Astrocyte of the cerebellum (primary cell): ENCODE results near the gene LMOD1.

ENCODE experiments used
- DNase-seq: peaks from one replicate; pipeline ENCODE4 v3.0.0-alpha.2; 2011; ENCODE audit warnings: low read depth
- H3K4me3 ChIP-seq: 2 replicates; pipeline ENCODE4 v1.5.1; 2011; ENCODE audit warnings: mild to moderate bottlenecking, low read depth, low read length, moderate library complexity
- CTCF ChIP-seq: IDR thresholded peaks from 2 replicates; pipeline ENCODE4 v1.5.1; 2012; ENCODE audit warnings: low read length, low read depth, moderate library complexity, mild to moderate bottlenecking; ENCODE audit errors: missing control alignments
- in situ Hi-C: cut with HindIII; loops from 2 replicates; pipeline ENCODE4 v1.10.0; 2017; ENCODE audit warnings: low sequenced_read_pairs

Gene LMOD1

DNA sequence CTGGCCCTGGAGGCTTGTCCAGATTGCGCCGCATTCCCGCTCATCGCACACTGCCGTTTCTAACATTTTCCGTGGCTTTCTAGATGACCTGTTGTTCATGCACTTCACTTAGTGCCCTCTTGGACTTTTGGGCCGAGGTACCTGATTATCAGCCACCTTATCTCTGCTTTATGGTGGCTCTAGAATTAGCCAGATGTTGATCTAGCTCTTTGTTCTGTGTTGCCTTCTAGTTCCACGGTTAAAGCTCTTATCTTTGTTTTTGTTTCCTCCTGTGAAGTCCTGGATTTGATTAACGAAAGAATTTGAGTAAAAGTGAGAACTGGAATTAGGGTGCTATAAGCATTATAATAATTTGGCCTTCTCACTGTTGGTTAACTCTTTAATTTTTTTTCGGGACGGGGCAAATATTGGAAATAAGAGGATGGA is 37.0 kb upstream of the LMOD1 start:
- H3K4me3 ChIP-seq, result peak overlapping the region; percentile 70
- DNase-seq, result no peak
- TF ChIP-seq CTCF, result peak; percentile 3
- in situ Hi-C loops, result no loop called here

DNA sequence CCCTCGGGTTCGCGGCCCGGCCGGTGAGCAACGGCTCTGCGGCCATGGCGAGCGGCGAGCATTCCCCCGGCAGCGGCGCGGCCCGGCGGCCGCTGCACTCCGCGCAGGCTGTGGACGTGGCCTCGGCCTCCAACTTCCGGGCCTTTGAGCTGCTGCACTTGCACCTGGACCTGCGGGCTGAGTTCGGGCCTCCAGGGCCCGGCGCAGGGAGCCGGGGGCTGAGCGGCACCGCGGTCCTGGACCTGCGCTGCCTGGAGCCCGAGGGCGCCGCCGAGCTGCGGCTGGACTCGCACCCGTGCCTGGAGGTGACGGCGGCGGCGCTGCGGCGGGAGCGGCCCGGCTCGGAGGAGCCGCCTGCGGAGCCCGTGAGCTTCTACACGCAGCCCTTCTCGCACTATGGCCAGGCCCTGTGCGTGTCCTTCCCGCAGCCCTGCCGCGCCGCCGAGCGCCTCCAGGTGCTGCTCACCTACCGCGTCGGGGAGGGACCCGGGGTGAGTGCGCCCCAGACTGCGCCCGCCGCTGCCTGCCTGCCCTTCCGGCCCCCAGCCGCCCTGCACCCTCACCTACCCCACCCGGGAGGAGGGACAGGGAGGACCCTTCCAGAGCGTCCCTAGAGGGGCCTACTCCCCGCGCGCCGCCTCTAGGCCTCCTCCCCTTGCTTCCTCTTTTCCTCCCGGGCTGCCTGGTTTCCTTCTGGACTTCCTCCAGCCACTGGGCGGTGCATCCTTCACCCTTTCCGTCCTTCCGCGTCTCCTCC is 36.5 kb upstream of the LMOD1 start, which contains the start of gene RNPEP:
Gene RNPEP, plus strand, starts transcription at position 26 of the 757 bp plus-strand sequence. Its CDS starts 19 bp downstream, at position 45.
- TF ChIP-seq CTCF, result no peak
- peak; percentile 26 for DNase-seq
- peak within 1 kb of the TSS; percentile 70 for H3K4me3 ChIP-seq
- in situ Hi-C loops, result no loop called here

DNA sequence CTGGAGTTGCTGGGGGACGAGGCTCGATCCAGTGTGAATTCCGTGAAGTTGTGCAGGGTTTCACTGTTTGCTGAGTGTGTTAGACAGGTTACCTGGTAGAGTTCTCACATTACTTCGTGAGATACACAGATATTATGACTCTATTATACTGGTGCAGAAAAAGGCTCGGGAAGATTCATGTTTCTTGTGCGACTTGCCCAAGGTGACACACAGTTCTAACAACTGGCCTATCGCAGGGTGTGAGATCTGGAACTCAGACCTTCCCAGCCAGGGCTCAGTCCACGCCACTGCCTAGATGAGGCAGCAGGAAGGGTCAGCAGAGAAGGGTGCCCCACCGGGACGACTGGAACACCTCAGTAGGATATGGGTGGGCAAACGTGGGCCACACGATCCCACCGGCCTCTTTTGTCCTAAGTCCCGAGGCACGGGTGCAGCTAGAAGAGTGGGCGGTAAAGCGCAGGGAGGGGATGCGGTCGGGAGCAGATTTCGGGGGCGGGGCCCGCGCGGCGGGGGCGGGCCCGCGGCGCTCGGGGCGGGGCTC is 35.8 kb upstream of the LMOD1 start:
- in situ Hi-C loops, result no loop called here
- no peak for TF ChIP-seq CTCF
- peak overlapping the region; percentile 70 for H3K4me3 ChIP-seq
- no peak for DNase-seq

GRCh38 chr1:201970334-201971159 is 24.2 kb upstream of the LMOD1 start:
- no peak for DNase-seq
- in situ Hi-C loops, result no loop called here
- H3K4me3 ChIP-seq, result no peak overlapping the region
- no peak for TF ChIP-seq CTCF

DNA sequence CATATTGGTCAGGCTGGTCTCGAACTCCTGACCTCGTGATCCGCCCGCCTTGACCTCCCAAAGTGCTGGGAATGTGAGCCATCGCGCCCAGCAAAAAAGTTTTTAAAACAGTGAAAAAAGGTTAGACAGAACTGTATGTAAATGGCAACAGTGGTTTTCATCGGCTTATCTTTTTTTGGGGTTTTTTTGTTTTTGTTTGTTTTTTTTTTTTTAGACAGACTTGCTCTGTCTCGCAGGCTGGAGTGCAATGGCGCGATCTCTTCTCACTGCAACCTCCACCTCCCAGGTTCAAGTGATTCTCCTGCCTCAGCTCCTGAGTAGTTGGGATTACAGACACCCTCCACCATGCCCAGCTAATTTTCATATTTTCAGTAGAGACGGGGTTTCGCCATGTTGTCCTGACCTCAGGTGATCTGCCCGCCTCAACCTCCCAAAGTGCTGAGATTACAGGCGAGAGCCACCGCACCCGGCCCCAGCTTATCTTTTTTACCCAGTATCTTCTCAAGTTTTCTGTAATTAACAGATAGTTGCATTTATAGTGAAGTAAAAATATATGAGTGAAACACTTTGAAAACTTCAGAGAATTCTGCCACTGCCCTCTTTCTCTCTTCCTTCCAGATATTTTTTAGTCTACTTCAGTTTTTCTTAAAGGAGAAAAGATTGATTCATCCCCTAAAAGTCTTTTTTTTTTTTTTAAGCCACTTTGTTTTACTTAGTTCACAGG is 22.0 kb upstream of the LMOD1 start:
- no peak for DNase-seq
- in situ Hi-C loops, result no loop called here
- H3K4me3 ChIP-seq, result no peak overlapping the region
- no peak for TF ChIP-seq CTCF

DNA sequence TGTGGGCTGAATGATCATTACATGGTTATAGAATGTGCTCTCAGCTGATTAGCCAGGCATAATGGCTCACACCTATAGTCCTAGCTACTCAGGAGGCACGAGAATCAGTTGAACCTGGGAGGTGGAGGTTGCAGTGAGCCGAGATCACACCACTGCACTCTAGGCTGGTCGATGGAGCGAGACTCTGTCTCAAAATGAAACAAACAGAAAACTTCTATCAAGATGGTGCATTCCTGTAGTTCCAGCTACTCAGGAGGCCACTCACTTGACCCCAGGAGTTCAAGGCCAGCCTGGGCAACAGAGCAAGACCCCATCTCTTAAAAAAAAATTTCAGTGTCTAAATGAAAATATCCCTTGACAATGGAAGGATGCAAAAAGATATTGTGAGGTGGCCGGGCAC is 19.8 kb upstream of the LMOD1 start:
- TF ChIP-seq CTCF, result no peak
- in situ Hi-C loops, result no loop called here
- DNase-seq, result no peak
- H3K4me3 ChIP-seq, result no peak overlapping the region
